Measurements from ENCODE around the gene KCNAB2. TPM values are rescaled to one million over a fixed set of nuclear protein-coding genes. Genes with fewer than 3 reads are reported as not detected.

Gene KCNAB2
- total RNA-seq = 10 to 100 TPM in 1 of 2 donors, 1 to 10 TPM in 1; 9.3 to 14.3 TPM

GRCh38 chr1:6045561-6045960, at the start of gene KCNAB2:
KCNAB2 (plus strand) TSS chr1:6045888; CDS start chr1:6051537, 5,649 bp downstream.
- DNase-seq (ENCODE audit: low spot score) = no peak
- H3K27me3 ChIP-seq = no peaks in the 10 kb centered on the region
- TF ChIP-seq CTCF (IDR thresholded peaks at IDR 0.05) = no peak
- no peak within 1 kb of the TSS for H3K27ac ChIP-seq
- no peak within 1 kb of the TSS for H3K4me3 ChIP-seq
- no peaks in the 10 kb centered on the region for H3K9me3 ChIP-seq
- no peaks in the 10 kb centered on the region for H3K36me3 ChIP-seq
- no peaks in the 10 kb centered on the region for H3K4me1 ChIP-seq

- H3K9me3 ChIP-seq = no peaks in the 10 kb centered on the region
- H3K4me1 ChIP-seq = peaks cover 0 to 23% of the 10 kb centered on the region in 2 donors
- DNase-seq (ENCODE audit: low spot score) = no peak
- no peaks in the 10 kb centered on the region for H3K27me3 ChIP-seq
- H3K36me3 ChIP-seq = no peaks in the 10 kb centered on the region
- no peak overlapping the region for H3K4me3 ChIP-seq
- H3K27ac ChIP-seq = no peak overlapping the region
- no peak for TF ChIP-seq CTCF (IDR thresholded peaks at IDR 0.05)
Observed at GRCh38 chr1:5996641-5997270, 48.9 kb upstream of the KCNAB2 start.

- no peaks in the 10 kb centered on the region for H3K36me3 ChIP-seq
- no peaks in the 10 kb centered on the region for H3K27me3 ChIP-seq
- no peaks in the 10 kb centered on the region for H3K9me3 ChIP-seq
- TF ChIP-seq CTCF (IDR thresholded peaks at IDR 0.05) = no peak
- no peak overlapping the region for H3K27ac ChIP-seq
- DNase-seq (ENCODE audit: low spot score) = no peak
- H3K4me1 ChIP-seq = peaks cover 0 to 29% of the 10 kb centered on the region in 2 donors
- no peak overlapping the region for H3K4me3 ChIP-seq
Observed at GRCh38 chr1:5997316-5997715, 48.4 kb upstream of the KCNAB2 start.

GRCh38 chr1:5998051-5998905, 47.4 kb upstream of the KCNAB2 start:
- DNase-seq (ENCODE audit: low spot score) = no peak
- Histone ChIP-seq H3K9me3 (no peaks in the 10 kb centered on the region), H3K4me1 (peaks cover 0 to 26% of the 10 kb centered on the region in 2 donors), H3K27ac (no peak overlapping the region), H3K36me3 (no peaks in the 10 kb centered on the region), H3K27me3 (no peaks in the 10 kb centered on the region), H3K4me3 (no peak overlapping the region)
- TF ChIP-seq CTCF (IDR thresholded peaks at IDR 0.05) = no peak

- peaks cover 0 to 20% of the 10 kb centered on the region in 2 donors for H3K4me1 ChIP-seq
- H3K9me3 ChIP-seq = no peaks in the 10 kb centered on the region
- no peaks in the 10 kb centered on the region for H3K36me3 ChIP-seq
- no peaks in the 10 kb centered on the region for H3K27me3 ChIP-seq
- H3K4me3 ChIP-seq = no peak overlapping the region
- TF ChIP-seq CTCF (IDR thresholded peaks at IDR 0.05) = no peak
- H3K27ac ChIP-seq = no peak overlapping the region
- DNase-seq (ENCODE audit: low spot score) = no peak
Observed at GRCh38 chr1:5998906-5999301, 46.8 kb upstream of the KCNAB2 start.
